Choroid plexus epithelial cell (primary cell): ENCODE data around the gene PYM1.
A peak's percentile ranks its signal among the peaks of the same experiment; 100 is the strongest.

Experiments used
- DNase-seq: peaks from one replicate; pipeline ENCODE4 v3.0.0-alpha.2; 2010; ENCODE audit warnings: low read depth
- H3K4me3 ChIP-seq: 2 replicates; pipeline ENCODE4 v1.5.1; 2011; ENCODE audit warnings: low read depth, mild to moderate bottlenecking, control low read depth, low read length, moderate library complexity
- CTCF ChIP-seq: conservative IDR thresholded peaks from 2 replicates; pipeline ENCODE4 v1.5.1; 2011; ENCODE audit warnings: low read depth, mild to moderate bottlenecking, control low read depth, inconsistent platforms, low read length, moderate library complexity

The PYM1 gene

GRCh38 chr12:55927588-55928502 lies at the start of gene PYM1:
Gene PYM1, minus strand, starts transcription at chr12:55927894. Its CDS starts 133 bp downstream, at chr12:55927761.
- peak; percentile 72 for DNase-seq
- peak within 1 kb of the TSS; percentile 75 for H3K4me3 ChIP-seq
- TF ChIP-seq CTCF = no peak

DNA sequence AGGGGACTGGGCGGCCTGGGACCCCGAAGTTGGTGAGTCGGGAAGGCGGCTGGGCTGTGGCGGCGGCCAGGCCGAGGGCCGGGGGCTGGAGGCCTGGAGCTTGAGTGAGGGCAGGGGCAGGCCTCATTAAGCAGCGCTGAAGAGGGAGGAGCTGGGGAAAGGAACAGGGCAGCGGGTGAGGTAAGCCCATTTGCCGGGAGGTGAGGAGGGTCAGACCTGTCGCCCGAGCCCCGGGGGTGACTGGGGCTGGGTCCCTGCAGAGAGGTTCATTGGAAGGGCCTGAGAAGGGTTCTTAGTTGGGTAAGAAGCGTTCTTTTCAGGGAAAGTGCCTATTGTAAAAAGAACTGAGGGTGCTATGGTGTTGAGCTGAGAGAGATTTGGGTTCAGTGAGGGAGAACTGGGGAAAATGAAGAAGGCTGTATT lies 46.6 kb upstream of the PYM1 start:
- H3K4me3 ChIP-seq = peak overlapping the region; percentile 98
- DNase-seq = peak; percentile 62
- no peak for TF ChIP-seq CTCF

DNA sequence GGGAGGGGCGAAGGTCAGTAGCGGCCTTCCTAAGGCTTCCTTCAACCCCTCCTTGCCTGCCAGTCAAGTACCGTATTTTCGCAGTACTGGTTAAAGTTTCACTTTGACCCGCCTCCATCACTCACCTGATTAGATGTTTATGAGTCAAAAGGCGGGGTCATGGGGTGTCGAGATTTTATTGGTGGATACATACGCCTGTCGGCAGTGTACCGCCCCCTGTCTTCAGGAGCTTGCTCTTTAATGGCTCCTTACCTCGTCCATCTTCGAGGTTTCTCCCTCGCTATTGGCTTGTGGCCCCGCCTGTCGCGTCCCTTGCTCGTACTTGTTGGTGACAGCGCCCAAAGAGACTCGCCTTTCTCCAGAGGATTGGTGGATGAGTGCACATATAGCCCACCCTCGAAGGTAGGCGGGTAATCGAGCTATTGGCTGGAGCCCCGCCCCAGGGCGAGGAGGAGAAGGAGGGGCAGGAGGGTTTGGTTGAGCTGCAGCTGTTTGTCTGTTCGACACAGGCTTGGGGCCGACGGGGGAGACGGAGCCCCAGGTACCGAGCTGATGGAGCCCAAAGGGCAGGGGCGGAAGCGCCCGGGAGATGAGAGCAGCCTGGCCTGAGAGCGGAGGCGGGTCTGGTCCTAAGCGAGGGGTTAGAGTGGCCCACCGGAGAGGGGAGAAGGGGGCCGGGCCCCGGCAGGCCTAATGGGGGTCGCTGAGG lies 46.1 kb upstream of the PYM1 start, which contains the start of gene RAB5B:
Gene RAB5B (plus strand): TSS at position 480 of the 709 bp plus-strand sequence. CDS start 12,883 bp downstream, outside the sequence.
- peak; percentile 50 for TF ChIP-seq CTCF
- peak within 1 kb of the TSS; percentile 98 for H3K4me3 ChIP-seq
- peak; percentile 100 for DNase-seq

DNA sequence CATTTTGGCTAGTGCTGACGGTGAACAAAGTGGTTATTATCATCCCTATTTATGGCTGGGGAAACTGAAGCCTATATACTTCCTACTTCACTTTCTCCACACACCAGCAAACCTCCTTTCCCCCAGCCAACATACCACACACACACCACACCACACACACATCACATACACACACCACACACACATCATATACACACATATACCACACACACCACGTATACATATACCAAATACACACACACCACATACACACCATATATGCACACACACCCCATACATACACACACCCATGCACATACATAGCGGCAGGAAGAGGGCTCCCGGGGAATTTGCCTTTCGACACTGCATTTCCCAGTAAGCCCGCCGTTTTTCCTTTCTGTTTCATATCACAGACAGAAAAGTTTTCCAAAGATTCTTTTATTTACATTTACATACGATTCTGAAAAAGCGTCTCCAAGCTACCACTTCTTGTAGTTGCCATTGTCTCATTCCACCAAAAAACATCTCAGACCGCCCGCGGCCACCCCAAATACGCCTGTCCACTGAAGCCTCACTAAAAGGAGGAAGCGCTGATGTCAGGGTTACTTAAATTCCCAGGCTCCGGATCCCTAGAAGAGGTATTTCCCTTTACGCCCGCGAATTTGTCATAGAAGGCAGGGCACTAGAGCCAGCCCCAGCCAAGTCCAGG lies 45.4 kb upstream of the PYM1 start:
- no peak for TF ChIP-seq CTCF
- peak; percentile 64 for DNase-seq
- peak overlapping the region; percentile 74 for H3K4me3 ChIP-seq

DNA sequence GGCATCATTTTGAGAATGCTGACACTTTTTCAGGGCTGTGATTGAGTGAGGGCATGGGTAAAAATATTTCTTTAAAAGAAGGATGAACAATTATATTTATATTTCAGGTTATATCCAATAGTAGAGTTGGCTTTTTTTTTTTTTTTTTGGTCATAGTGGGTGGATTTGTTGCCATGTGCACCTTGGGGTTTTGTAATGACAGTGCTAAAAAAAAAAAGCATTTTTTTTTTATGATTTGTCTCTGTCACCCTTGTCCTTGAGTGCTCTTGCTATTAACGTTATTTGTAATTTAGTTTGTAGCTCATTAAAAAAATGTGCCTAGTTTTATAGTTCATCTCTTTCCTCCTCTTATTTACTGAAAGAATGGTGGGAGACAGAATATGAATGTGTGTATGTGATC lies 44.8 kb upstream of the PYM1 start:
- DNase-seq = no peak
- H3K4me3 ChIP-seq = peak overlapping the region; percentile 74
- TF ChIP-seq CTCF = no peak

DNA sequence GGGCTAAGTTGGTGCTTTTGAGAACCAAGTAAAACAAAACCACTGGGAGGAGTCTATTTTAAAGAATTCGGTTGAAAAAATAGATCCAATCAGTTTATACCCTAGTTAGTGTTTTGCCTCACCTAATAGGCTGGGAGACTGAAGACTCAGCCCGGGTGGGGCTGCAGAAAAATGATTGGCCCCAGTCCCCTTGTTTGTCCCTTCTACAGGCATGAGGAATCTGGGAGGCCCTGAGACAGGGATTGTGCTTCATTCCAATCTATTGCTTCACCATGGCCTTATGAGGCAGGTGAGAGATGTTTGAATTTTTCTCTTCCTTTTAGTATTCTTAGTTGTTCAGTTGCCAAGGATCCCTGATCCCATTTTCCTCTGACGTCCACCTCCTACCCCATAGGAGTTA lies 44.3 kb upstream of the PYM1 start:
- DNase-seq = peak; percentile 87
- TF ChIP-seq CTCF = no peak
- H3K4me3 ChIP-seq = peak overlapping the region; percentile 20
